ENCODE measurements around the gene JPH3.

The JPH3 gene

DNA sequence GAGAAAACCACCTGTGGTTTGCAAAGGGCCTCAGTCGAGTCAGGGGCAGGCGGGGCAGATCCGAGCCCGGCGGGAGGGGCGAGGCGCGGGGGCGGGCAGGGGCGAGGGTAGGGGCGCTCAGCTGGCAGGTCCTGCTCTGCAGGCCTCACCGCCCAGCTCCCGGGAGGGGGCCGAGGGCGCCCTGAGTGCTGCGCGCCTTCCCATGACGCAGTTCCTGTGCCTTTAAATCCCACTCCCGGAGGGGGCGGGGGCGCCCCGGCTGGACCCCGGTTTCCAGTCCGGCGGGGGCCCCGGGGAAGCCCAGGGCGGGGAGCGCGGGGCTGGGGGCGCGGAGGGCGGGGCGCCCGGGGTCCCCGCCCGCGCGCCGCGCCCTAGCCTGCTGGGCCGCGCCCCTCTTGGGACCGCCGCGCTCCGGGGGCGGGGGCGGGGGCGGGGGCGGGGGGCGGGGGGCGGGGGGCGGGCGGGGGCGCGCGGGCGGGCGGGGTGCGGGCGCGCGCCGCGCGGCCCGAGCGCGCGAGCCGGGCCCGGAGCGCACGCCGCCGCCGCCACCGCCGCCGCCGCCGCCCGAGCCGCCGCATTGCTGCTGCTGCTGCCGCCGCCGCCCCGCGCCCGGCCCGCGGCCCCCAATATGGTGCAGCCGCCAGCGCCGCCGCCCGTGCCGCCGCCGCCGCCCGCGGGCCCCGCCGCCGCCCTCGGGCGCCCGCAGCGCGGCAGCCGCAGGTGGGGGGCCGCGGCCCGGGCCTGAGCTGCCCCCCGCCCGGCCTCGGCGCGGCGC, at the start of gene JPH3:
Gene JPH3 (plus strand): TSS at position 508 of the 775 bp plus-strand sequence. CDS start 639 bp downstream, outside the sequence.
- peak; percentile 31 for DNase-seq

DNA sequence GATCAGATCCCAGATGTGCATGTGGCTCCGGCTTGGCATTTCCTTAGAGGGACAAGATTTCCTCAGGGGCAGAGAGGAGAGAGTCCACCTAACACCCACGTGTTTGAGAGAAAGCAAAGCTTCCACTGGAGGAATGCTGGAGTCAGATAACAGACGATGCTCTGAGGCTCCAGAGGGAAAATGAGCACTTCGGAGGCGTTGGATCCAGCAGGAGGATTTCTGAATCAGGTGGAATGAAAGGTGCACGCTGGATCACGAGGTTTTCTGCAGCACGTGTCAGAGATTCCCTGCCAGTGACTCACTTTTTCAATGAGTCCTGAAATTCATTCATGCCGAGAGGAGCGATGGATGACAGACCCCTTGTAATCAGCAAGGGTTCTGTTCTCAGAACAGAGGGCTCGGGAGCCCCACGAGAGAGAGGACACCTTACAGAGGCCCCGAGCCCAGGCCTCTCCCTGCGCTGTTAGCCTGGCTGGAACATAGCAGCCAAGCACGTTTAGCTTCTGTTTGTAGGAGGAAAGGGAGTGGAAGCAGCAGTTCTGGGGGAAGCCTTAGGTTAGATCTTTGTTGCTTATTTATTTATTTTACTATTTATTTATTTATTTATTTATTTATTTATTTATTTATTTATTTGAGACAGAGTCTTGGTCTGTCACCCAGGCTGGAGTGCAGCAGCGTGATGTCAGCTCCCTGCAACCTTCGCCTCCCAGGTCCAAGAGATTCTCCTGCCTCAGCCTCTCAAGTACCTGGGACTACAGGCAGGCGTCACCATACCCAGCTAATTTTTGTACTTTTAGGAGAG, 49.3 kb upstream of the JPH3 start:
- no peak for DNase-seq

DNA sequence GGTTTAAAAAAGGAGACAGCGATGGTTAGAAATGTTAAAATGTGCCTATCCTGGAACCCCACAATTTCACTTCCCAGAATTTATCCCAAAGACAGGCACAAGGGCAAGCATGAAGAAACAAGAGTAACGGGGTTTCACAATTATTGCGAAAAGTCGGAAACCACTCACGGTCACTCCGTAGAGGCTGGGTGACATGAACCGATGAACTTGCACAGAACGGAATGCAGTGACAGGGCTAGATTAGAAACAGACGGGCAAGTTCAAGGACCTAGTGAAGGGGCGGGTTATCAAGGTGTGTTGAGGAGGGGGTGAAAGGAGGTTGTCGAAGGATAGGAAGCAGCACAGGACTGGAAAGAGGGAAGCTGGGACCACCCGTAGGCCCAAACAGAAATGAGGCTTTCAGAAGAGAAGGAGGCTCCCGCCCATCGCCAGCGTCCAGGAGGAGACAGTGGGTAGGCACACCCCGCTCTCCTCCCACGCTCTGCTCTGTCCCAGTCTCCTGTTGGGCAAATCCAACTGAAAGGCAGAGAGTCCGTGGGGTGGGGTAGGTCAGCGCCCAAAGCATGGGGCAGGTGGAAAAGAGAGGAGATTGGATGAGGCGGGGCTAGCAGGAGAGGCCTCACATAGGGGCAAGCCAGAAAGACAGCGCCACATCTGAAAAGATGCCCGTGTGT, 47.4 kb upstream of the JPH3 start:
- no peak for DNase-seq

DNA sequence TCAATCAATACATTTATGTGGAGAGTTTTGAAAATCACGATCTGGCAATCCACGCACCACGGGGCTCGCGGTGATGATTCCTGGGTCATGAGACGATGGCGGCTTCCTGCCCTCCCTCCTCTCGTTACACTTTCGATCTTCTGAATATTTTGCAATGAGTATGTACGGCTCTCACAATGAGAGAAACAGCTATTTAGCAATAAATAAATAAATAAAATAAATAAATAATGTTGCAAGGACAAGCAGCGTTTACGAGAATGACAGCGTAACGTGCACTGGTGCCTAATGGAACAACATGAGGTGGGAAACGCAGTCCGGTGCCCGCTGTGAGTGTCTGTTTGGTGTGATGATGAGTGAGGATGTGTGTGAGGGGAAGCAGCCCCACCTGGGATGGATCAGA, 46.7 kb upstream of the JPH3 start:
- no peak for DNase-seq

DNA sequence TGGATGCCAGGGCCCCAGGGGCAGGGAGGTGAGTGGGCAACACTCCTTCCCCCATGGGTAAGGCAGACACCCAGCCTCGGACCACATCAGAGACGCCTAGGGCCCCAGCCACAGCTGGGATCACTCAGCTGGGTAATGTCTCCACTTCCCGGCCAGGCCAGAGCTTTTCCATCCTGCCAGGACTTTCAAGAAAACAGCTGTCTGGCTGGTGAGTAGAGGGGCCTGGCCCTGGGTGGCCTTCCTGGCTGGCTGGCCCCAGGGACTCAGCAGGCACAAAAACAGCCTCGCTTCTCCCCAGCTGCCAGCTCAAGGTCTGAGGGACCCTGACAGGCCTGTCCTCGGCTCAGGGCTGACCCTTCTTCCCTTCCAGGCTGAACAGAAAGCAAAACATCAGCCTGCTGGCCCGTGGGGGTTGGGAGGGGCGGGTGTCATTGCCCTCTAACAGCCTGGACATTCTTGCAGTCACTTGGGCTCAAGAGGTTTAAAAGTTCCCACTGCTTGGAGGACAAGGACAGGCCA, 45.3 kb upstream of the JPH3 start:
- DNase-seq = no peak

DNA sequence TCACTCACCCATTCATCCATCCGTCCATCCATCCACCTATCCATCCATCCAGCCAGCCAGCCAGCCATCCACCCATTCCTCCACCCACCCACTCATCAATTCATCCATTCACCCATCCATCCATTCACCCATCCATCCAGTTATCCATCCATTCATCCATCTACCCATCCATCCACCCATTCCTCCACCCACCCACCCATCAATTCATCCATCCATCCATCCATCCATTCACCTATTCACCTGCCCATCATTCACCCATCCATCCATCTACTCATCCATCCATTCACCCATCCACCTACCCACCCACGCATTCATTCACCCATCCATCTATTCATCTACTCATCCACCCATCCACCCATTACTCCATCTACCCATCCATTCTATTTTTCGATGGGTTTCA, 43.6 kb upstream of the JPH3 start:
- DNase-seq = no peak

DNA sequence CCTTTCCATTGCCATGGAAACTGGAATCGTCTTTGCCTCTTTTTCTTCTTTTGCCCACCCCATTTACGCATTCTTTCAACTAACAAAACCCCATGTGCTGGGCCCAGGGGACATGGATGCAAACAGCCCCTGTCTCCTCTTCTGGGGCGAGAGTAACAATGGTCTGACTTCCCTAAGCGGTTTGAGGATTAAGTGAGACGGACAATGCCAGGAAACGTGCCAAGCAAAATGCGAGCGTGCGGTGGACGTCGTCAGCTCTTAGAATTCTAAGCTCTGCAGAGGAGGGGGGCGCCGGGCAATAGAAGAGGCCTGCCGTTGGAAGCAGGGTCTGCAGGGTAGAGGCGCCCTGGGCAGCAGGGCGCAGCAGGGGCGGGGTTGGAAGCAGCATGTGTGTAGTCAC, 42.4 kb upstream of the JPH3 start:
- no peak for DNase-seq

DNA sequence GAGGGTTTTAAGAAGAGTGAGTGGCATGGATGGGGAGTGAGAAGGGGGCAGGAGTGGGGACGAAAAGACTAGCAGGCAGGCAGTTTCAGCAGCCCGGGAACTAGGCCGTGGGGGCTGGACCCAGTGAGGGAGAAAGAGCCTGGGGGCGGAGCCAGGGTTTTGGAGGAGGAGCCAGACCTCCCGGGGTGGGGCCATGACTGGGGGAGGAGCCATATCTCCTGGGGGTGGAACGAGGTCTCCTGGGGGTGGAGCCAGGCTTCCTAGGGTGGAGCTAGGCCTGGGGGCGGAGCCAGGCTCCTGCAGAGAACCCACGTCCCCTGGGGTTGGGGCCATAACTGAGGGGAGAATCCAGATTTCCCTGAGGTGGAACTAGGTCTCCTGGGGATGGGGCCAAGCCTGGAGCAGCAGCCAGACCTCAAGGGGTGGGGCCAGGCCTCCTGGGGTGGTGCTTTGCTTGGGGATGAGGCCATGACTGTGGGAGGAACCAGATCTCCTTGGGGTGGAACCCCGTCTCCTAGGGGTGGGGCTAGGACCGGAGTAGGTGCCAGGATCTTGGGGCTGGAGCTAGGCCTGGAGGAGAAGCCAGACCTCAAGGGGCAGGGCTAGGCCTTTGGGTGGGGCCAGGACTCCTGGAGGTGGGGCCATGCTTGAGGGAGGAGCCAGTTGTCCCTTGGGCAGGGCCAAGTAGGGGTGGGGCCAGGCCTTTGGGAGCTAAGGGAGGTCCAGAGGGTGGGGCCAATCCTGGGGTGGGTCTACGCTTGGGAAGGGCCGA, 41.7 kb upstream of the JPH3 start:
- DNase-seq = peak; percentile 24

DNA sequence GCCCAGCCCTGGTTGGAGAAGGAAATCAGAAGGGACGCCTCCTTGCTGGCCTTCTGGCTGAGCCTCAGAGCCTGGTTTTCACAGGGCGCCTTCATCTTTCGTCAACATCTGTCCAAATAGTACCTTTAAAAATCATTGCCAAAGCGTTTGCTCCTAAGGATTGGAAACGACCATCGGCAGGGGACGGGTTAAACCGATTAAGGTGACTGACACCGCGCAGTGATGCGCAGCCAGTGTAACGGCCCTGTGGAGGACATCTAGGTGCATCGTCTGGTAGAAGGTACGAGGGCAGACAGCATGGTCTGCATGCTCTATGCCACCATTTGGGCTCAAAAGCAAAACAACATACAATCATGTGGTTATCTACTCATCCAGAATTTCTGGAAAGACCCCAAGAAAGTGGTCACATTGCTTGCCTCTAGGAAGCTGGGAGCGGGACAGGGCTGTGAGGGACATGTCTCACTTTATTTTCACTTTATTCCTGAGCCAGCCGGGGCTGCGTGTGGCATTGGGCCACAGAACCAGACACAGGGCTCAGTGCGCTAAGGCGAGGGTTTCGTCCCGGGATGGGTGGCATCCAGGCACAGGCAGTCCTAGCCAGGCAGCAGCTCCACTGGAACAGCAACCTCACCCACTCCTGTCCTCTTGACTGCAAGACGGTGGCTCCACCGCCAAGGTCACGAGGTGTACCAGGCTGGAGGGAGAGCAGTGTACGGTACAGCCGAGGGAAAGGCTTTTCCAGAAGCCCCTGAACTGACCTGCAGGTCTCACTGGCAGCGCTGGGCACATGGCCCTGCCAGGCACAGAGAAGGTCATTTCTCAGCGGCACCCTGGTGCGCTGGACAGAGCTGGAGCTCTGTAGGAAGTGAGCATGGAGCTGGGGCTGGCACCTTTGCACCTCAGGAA, 40.9 kb upstream of the JPH3 start:
- DNase-seq = no peak

DNA sequence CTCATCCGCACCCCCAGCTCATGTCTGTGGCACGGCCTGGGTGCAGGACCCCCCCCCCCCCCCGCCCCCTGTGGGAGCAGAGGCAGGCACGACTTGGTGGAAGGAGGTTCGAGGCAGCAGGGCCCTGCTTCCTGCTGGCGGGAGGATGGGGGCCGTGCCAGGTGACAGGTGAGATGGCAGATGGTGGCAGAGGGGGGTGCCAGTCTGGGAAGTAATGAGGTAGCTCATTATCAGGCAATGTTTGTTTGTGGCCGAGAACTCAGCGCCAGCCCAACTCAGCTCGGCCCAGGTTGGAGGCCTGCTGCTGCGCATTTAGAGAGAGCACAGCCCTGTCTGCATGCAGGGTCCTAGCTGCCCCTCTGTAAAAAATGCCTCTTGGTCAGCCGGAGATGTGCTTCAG, 40.1 kb upstream of the JPH3 start:
- peak; percentile 90 for DNase-seq

DNA sequence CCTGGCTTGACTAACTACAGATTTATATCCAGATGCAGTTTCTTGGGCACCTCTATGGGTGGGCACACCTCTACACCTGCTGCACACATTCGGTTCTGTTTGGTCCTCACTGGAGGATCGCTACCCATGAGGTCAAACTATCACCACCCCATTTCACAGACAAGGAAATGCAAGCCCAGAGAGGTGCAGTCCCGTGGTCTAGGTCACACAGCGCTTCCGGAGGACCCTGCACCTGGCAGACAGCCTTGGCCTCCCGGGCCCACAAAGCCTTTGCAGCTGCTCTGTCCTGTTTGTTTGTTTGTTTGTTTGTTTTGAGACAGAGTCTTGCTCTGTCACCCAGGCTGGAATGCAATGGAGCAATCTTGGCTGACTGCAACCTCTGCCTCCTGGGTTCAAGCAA, 39.3 kb upstream of the JPH3 start:
- DNase-seq = no peak

DNA sequence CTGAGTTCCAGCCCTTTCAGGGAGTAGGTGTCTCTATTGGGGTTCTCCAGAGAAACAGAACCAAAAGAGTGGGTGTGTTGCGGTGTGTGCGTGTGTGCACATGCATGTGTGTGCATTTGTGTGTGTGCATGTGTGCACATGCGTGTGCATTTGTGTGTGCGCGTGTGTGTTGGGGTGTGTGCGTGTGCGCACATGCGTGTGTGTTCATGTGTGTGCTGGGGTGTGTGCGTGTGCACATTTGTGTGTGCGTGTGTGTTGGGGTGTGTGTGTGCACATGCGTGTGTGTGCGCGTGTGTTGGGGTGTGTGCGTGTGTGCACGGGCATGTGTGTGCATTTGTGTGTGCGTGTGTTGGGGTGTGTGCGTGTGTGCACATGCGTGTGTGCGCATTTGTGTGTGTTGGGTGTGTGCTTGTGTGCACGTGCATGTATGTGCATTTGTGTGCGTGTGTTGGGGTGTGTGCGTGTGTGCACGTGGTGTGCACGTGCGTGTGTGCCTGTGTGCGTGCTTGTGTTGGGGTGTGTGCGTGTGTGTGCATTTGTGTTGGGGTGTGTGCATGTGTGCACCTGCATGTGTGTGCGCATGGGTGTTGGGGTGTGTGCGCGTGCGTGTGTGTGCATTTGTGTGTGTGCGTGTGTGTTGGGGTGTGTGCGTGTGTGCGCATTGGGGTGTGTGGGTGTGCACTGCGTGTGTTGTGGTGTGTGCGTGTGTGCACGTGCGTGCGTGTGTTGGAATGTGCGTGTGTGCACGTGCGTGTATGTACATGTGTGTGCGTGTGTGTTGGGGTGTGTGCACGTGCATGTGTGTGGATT, 38.4 kb upstream of the JPH3 start:
- DNase-seq = no peak

DNA sequence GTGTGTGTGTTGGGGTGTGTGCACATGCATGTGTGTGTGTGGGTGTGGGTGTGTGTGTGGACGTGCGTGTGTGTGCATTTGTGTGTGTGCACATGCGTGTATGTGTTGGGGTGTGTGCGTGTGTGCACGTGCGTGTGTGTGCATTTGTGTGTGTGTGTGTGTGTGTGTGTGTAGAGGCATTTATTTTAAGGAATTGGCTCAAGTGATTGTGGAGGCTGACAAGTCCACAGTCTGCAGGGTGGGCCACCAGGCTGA, 37.9 kb upstream of the JPH3 start:
- DNase-seq = no peak

DNA sequence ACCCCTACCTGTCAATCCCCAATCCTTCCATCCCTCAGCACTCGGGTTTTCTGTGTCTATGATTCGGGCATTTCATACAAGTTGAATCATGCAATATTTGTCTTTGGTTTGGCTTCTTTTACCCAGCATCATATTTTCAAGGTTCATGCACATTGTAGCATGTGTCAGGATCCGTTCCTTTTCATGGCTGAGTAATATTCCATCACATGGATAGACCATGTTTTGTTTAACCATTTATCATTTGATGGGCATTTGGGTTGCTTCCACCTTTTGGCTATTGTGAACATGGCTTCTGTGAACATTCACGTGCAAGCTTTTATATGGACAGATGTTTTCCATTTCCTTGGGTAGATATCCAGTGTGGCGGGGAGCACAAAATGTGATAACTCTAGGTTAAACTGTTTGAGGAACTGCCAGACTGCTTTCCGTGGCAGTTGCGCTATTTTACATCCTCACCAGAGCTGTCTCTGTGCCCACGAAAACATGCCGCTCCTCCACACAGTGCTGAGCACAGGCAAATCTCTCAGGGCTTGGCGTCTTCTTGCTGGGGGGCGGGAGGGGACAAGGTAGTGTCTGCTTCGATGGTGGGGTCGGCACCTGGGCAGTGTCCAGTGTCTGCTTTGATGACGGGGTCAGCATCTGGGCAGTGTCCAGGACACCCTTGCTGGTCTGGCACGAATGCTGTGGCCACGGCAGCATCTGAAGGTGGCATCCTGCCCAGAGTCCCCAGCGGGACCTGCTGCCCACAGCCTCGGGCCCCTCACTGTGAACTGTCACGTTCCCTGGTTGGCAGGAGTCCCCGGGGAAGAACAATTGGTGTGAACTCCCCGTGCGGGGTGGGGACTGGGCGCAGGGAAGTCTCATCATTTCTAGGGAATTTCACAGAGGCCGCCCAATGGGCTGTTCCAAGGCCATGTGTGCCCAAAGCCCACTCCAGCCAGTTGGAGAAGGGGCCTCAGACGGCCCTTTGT, 32.4 kb upstream of the JPH3 start:
- no peak for DNase-seq

DNA sequence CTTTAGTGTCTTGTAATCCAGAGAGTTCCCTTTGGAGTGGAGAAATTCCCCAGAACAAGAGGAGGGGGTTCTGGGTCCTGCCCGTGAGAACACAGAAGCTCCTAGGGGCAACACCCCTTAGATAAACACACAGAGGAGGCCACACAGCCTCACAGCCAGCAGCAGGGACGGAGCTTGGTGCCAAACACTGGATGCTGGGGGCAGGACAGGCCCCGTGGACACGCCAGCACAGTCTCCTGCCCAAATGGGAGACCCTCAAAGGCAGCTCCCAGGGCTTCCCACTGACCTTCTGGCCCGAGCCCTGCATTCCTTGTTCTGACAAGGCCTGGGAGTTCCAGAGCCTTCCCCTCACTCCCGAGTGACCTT, 31.8 kb upstream of the JPH3 start:
- no peak for DNase-seq

DNA sequence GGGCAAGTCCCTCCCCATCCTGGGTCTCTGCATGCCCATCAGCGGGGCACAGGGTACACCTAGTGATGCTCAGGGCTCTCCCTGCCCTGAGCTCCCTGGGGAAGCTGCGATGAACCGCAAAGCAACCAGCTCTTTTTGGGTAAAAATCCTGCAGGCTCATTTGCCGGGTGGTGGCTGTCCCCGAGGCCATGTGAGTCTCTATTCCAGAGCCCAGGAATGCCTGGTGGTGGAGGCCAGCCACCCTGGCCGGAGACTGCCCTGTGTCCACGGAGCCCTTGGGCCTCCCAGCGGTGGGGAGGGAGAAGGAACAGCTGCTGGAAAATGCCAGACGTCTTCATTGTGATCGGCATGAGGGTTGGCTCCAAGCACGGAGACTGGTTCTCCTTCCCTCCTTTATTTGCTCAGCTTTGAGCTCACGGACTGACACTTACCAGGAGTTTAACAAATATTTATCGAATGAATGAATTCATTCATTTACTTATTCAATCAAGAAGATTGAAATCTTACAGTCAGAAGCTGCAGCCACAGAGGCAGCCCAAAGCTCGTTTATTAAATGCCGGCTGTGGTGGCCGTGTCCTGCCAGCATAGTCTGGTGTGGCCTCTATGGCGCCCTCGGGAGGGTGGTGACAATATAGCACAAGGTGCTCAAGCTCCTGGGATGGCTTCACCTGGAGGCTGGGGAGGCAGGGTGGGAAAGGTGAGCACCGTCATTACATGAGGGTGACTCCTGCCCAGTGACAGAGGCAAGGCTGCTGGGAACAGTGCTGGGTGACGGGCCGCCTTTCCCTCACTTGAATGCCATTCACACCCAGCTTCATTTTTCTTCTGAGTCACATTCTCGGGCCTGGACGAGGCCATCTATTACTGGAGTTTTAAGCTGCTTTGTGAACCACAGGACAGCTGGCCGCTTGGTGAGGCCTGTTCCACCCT, 31.1 kb upstream of the JPH3 start:
- no peak for DNase-seq

DNA sequence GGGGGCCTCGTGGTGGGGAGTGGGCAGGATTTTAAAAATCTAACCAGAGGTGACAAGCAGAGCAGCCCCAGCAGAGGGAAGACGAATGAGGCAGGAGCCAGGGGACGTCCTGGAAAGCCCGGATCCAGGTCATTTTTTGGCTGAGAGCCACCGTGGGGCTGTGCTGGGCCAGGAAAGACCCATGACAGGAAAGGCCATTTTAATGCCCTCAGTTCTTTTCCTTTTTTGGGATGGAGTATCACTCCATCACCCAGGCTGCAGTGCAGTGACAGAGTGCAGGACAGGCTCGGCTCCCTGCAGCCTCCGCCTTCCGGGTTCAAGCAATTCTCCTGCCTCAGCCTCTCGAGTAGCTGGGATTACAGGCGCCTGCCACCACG, 30.5 kb upstream of the JPH3 start:
- DNase-seq = no peak

DNA sequence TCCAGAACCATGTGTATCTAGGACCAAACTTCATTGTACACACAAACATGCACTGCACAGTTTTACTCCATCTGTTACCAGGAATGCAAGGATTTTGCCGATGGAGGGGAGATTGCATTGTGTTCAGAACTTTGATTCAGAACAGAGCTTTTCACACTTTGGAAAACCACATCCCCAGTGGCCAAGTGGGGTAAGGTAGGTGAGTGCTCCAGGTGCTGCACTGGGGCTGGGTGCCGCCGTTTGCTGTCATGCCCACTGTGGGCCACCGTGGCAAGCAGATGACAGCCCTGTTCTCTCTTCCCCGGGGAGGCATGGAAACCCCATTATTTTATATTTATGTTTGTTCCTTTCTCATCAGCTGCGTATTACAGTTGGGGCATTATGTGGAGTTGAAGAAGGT, 29.3 kb upstream of the JPH3 start:
- no peak for DNase-seq
